GM19372 (cell line): Measurements from ENCODE around the gene ZBTB5.

Source experiments
- ATAC-seq: cut with Tn5 transposase; IDR thresholded peaks from one replicate; pipeline ENCODE4 v1.9.1; 2021; ENCODE audit warnings: mild to moderate bottlenecking, low read depth, moderate library complexity; ENCODE audit not compliant: unreplicated experiment

Gene ZBTB5

GRCh38 chr9:37453827-37454226 lies 11.4 kb downstream of the ZBTB5 start:
- no peak for ATAC-seq

GRCh38 chr9:37452611-37453010 lies 12.6 kb downstream of the ZBTB5 start:
- no peak for ATAC-seq

GRCh38 chr9:37451628-37452027 lies 13.6 kb downstream of the ZBTB5 start:
- no peak for ATAC-seq

- ATAC-seq = no peak
Observed at GRCh38 chr9:37449862-37450632, 15.2 kb downstream of the ZBTB5 start.

GRCh38 chr9:37447111-37447510 lies 18.1 kb downstream of the ZBTB5 start:
- ATAC-seq = no peak

- ATAC-seq = no peak
Observed at GRCh38 chr9:37446401-37446800, 18.8 kb downstream of the ZBTB5 start.

GRCh38 chr9:37445832-37446231 lies 19.4 kb downstream of the ZBTB5 start:
- no peak for ATAC-seq

GRCh38 chr9:37444890-37445289 lies 20.4 kb downstream of the ZBTB5 start:
- no peak for ATAC-seq

GRCh38 chr9:37443566-37443965 lies 21.7 kb downstream of the ZBTB5 start:
- no peak for ATAC-seq

GRCh38 chr9:37442556-37442955 lies 22.7 kb downstream of the ZBTB5 start:
- ATAC-seq = no peak

- ATAC-seq = no peak
Observed at GRCh38 chr9:37441776-37442370, 23.4 kb downstream of the ZBTB5 start.

GRCh38 chr9:37438359-37438758 lies 26.9 kb downstream of the ZBTB5 start:
- ATAC-seq = no peak

GRCh38 chr9:37437621-37438020 lies 27.6 kb downstream of the ZBTB5 start:
- no peak for ATAC-seq

GRCh38 chr9:37437010-37437409 lies 28.2 kb downstream of the ZBTB5 start:
- no peak for ATAC-seq

- ATAC-seq = no peak
Observed at GRCh38 chr9:37436540-37436939, 28.7 kb downstream of the ZBTB5 start.

- no peak for ATAC-seq
Observed at GRCh38 chr9:37433867-37434371, 31.3 kb downstream of the ZBTB5 start.

- ATAC-seq = no peak
Observed at GRCh38 chr9:37432020-37432419, 33.2 kb downstream of the ZBTB5 start.

GRCh38 chr9:37430841-37431597 lies 34.2 kb downstream of the ZBTB5 start:
- no peak for ATAC-seq

GRCh38 chr9:37429441-37430285 lies 35.6 kb downstream of the ZBTB5 start:
- no peak for ATAC-seq

- no peak for ATAC-seq
Observed at GRCh38 chr9:37428345-37428744, 36.9 kb downstream of the ZBTB5 start.
